NCI-H146 treated with DMSO at 0.1 percent for 48 hours (cell line): ENCODE data around the gene PITRM1.

ENCODE experiments used
- DNase-seq: peaks from one replicate; lab custom pipeline; 2025; ENCODE audit not compliant: unreplicated experiment; lab: John Stamatoyannopoulos, UW

Gene PITRM1

DNA sequence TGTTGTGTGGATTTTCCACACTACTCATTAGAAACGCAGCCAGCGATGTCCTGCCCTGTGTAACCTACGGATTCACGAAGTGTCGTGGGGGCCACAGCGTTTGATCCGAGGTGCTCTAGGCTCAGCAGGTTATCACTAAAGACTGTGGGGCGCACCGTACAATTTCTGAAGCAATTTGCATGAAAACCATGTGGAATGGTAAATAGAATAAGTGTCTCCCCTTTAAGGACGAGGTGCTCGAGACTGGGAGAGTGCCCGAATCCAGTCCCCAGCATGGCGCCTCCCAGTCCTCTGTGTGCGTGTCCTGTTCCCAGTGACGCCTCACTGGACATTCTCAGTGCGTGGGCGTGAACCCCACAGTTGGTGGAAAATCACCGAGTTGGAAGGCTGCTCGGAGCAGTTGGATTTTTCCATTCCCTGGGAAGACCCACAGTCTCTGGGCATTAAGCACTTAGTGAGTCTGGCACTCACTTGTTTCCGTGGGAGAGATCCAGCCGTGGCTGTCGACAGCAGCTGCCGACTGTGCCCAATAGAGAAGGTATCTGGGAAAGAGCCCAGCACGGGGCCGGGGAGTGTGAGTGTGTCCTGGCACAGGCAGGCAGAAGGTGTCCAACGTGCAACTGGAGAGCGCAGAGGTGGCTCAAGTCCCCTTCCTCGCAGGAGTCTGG is 68.2 kb downstream of the PITRM1 start:
- no peak for DNase-seq

DNA sequence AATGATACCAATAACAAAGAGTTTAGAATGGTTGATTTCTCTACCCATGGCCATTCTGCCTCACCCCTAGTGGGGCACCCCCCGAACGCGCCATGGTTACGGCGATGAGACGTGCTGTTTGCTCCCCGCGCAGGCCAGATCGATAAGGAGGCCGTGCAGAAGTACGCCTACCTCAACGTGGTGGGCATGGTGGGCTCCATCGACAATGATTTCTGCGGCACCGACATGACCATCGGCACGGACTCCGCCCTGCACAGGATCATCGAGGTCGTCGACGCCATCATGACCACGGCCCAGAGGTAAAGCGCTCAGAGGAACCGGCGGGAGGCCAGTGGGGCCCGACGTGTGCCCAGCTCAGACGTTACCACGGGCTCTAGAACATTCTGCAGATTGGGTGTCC is 68.9 kb downstream of the PITRM1 start:
- DNase-seq: no peak

DNA sequence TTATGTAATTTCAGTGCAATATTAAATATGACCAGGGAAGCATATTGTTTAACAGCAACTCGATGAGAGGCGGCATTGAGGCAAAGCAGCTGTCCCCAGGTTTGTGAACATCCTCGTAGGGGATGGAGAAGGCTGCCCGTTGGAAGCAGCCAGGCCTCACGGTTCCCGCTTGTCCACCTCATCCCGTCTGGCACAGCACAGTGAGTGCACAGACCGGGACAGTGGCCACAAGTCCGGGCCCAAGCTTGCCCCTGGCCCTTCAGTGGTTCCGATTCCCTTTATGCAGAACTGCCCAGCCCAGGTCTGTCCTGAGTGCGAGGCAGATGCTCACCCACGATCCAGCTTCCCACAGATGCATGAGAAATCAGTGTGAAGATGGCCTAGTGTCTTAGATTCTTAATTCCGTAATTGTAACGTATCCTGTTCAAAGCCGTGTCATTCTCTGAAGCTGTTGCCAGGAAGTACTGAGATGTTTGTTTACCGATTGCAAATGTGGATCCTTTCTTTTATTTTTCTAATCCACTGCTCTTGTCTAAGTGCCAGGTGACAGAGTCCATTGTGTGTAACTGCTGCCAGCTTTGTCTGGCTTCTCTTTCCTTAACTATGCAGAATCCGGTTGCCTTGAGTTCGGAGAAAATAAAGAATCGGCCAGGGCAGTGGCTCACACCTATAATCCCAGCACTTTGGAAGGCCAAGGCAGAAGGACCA is 69.7 kb downstream of the PITRM1 start:
- DNase-seq: peak; percentile 7

DNA sequence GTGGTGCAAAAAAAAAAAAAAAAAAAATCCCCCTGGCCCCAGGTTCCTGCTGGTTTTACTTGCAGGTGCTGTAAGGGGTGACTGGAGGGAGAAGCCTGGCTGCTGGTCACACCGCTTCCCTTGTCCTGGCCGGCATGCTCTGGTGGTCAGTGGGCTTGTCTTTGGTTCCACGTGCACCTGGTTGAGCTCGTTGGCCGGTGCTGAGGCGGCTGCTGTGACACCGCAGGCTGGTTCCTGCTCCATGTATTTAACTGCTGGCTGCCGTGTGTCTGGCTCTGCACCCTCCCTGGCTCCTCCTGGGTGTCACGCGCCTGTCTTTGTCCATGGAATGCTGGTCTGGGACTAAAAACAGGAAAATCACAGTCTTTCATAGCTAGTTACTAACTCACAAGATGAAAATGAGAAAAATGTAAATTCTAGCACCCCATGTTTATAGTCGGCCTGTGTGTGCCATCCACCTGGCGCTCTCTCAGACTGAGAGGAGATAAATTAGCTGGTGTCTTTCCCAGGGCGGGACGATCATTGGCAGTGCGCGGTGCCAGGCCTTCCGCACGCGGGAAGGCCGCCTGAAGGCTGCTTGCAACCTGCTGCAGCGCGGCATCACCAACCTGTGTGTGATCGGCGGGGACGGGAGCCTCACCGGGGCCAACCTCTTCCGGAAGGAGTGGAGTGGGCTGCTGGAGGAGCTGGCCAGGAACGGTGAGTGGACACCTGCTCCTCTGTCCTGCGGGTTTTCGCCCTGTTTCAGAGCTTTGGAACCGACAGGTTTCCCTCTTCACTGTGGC is 71.5 kb downstream of the PITRM1 start:
- no peak for DNase-seq

DNA sequence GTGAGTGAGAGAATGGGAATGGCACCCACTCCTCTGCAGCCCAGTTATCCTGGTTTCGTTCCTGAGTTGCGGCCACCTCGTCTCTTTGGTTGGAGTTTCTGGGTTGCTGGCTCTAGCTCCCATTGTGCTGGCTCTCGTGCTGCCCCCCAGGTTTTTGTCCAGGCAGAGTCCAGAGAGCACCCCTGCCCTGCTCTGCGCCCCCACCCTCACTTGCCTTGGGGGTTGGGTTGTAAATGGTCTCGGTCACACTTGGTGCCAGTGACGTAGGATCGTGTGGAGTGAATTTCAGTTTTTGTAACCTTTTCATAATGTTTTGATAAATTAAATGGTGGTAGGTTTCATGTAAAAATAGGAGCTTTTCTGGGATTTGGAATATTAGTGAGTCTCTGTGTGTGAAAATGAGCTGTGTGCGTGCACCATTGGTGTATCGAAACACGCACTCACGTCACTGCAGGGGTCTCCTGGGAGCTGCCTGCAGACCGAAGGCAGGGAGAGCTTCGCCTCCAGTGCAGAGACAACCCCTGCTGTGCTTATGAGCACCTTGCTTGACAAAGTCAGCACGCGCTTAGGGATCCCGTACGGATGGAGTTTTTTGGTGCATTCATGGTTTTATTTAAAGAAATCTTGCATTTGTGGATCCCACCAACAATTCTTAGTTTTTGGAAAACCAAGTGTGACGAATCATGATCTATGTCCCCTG is 72.3 kb downstream of the PITRM1 start:
- DNase-seq: no peak

DNA sequence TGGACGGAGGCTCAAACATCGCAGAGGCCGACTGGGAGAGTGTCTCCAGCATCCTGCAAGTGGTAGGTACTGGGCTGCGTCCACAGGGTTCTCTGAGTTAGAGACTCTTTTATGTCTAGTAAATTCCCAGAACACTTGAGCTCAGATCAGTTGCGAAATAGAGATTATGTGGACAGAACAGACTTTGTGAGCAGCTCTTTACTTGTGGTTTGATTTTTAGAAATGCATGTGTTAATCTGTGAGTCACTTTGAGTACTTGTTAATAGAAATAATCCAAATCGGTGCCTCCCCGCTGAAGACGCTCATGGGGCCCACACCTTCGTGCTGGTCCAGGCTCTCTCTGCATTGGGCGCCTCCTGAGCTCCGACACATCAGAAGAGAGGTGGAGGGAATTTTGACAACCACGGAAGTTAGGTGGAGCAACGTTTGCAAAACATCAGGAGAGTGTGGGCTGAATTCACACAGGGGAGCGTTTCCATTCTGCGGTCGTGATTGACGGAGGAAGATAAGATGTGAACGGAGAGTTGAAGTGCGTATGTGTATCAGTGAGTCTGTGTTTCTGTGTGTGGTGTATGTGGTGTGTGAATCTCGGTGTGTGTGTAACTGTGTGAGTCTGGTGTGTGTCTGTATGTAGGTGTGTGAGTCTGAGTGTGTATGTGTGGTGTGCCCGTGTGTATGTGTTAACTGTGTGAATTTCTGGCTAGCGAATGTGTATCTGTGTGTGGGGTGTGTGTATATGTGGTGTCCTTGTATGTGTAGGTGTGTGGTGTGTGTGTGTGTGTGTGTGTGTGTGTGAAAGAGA is 73.1 kb downstream of the PITRM1 start:
- DNase-seq: no peak

DNA sequence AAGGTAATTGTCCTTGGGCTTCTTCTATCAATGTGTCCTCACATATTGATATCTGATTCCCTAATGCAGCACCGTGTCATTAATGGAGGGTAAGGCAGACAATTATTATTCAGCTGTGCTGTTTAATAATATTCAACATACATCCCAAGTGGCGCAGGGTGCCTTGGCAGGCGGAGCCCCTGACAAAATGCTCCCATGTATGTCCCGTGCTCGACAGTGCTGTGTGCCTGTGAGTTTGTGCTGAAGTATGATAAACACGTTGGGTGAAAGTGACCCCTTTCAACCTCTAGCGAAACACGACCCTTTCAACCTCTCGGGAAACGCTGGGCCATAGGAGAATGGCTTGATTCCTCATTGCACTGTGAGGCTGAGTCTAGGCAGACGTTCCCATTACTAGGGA is 73.9 kb downstream of the PITRM1 start:
- no peak for DNase-seq

DNA sequence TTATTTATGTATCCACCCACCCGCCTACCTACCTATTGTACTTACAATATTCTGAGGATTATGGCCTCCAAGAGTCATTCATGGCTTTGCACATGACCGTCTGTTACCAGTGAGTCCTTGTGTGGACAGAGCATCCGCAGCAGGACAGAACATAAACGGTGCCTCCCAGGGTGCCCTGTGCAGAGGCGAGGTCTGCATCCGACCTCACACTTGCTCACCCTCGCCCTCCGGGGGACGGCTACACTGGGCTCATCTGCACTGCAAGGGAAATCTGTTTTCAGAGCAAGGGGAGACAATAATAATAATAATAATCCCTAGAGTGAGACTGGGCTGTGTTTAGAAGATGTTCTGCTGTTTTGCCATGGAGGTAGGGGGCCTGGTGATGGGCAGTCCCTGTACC is 75.4 kb downstream of the PITRM1 start:
- no peak for DNase-seq

DNA sequence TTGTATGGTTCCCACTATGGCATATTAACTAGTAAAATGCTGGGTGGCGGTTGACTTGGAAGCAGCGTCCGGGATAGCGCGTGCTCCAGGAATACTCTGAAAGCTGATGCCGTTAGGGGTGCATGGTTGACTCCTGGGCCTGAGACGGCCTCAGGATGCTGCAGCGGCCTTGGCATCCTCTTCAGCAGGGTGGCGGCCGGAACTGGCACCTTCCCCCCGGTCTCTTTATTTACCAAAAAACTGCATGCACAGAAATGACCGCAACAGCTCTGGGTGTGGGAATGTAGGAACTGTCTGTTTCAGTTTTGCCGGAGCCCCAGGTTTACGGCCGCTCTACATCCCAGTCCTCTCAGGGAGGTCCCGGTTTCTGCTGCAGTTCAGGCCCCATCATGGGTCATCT is 76.4 kb downstream of the PITRM1 start:
- no peak for DNase-seq

DNA sequence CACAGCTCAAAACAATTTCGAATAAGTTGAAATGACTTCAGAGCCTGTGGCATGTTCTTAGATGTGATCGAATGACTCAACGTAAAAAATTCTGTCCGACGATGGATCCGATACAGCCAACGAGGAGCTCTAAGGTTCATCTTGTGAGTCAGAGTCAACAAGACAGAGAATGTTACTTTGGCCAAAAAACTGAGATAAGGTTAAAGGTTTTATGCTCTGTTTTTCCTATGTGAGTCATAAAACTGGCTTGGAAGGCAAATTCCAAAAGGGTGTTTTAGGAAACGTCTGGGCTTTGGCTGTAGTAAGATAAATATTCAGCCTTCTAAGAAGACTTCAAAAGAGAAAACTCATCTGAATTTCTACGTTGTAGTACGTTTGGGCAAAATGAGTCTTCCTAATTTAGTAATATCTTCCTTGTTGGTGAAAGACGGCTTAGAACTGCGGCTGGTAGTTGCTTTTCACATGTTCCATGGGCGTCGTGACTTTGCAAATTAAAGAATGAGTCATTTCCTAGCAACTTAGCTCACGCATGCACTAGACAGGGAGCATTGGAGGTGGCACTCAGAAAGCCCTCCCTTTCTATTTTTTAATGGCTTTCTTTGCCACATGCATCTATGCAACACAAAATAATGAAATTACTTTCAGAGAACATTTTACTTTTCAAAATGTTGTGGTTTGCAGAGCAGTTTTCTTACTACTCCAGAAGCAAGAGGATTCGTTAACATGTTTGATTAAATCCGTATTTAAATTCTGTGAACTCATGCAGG is 77.0 kb downstream of the PITRM1 start:
- DNase-seq: no peak

DNA sequence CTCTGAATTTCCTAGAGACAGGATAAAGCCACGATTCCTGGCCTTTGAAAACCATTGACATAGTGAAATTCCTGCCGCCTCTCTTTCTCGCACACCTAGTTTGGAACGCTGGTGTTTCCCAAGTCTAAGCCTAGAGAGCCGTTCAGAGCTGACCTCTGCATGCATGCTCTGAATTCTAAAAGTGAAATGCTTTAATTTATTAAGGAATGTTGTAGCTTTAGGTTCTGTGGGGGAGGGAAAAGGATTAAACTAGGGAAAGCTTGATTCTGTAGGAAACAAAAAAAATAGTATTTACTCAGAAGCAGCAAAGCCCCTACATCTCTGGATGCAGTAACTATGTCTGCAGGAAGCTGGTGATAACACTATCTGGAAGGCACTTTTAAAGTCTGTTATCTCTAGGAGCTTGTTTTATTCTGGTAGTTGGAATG is 78.0 kb downstream of the PITRM1 start:
- no peak for DNase-seq

DNA sequence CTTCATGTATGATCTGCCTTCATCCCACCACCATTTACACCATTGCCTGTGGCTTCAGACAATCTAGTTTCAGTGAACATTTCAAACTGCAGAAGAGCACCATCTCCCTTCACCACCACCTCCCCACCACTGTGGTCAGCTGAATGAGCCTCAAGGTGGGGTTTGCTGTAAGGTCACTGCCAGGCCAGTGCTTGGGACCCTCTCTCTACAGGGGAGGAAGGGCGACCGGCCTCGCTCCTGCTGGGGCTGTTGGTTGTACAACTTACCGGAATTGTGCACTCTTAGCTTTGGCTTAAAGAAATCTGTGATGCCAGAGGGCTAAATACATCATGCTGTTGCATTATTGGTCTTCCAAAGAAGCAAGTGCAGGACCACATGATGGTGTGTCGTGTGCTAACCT is 78.6 kb downstream of the PITRM1 start:
- no peak for DNase-seq

DNA sequence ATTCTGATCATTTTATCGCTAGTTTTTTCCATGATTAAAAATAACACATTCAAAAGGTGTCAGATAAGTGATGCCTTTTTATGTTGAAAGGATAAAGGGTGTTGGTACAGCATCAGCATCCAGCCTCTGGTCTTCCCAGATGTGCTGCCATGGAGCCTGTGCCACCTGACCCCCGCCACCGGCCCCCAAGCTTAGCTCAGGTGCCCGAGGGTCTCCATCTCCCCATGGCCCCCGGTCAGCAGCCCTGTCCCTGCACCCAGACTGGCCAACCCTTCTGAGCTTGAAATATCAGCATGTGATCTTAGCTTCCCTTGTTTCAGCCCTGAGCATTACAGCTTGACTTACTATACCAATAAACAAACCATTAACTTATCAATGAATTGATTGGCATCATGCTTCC is 80.7 kb downstream of the PITRM1 start:
- DNase-seq: no peak

DNA sequence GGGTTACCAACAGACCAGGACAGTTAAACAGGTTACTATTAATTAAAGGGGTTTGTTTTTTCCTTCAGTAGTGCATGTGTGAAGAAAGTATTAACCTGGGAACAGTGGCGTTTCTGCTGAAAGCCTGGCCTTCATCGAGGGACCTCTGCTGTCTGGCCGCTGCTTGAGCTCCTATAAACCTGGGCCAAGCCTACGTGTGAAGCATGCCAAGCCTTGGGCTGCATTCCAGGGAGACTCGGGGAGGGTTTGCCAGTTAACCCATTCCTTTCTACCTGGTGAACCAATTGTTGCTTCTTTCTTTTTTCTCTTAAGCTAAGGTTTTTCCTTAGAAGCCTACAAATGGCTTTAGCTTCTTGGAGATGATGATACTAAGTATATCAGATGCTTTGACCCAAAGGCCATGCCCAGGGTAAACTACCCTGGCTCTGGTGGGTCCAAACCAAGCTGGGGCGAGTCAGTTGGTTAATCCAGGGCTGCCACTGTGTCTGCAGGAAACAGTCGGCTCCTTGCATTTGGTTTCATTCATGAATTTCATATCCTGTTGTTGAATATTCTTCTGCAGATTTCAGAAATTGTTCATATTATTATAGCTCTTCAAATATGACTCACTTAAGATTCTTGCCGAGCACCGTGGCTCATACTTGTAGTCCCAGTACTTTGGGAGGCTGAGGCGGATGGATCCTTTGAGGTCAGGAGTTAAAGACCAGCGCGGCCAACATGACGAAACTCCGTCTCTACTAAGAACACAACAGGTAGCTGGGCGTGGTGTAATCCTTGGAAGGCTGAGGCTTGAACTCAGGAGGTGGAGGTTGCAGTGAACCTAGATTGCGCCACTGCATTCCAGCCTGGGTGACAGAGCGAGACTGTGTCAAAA is 81.4 kb downstream of the PITRM1 start:
- no peak for DNase-seq

DNA sequence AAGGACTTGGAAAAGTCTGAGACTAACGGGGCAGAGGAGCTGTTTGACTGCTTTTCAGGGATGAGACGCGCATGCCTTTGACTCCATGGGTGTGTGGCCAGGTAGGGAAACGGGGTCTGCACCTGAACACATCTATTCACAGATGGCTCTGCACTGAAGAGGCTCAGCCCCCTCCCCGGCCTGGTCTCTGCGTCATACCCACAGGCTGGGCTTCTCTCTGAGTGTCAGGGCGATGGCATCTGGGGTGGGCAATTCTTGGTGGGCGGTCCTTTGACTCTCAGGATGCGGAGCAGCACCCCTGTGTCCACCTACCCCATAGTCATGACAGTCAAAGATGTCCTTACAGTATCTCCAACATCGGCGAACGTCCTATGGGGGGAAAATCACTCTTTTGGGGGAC is 82.2 kb downstream of the PITRM1 start:
- DNase-seq: no peak
